ENCODE data around the gene ISLR2.
"Not testable (repeated sequence)": the region's sequence is repeated elsewhere in the genome, so short reads cannot be mapped to it uniquely, and the experiment has no call there.

ISLR2 gene

DNA sequence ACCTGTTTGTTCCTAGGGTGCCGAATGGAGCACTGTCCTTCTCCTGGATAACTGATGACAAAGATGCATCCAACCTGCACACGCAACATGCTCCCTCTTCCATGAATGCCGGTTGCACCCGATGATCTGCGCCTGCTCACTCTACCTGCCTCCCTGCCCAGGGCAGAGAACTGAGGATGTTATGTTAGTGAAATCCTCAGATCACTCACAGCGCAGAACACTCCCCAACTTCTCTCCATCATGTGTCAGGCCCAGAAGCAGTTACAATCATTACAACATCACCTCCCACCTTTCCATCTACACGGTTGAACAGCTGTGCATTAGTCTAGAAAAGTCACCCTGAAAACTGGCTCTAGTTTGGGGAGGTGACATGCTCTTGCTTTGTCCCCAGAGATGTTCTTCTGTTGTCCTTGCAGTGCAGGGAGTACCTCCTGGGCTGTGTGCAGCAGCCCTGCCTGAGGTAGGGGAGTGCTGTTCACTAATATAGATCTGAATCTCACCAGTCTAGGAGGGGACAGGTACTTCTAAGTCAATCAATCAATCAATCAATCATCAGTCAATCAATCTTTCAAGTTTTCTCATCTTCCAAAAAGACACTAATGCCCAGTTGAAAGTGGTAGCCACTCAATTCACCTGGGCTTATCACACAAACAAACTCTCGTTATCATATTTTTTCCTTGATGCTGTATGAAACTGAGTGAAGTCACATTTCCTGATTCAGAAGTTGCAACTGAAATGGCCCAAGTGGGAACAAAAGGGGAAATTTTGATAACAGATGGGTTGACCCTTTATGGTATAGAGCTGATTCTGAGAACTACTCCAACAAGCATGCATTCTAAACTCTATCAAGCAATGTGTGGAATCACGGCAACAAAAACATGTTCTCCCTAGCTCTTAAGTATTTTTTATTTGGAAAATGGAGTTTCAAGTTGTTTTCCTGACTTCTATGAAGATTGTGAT lies 27.8 kb downstream of the ISLR2 start:
- no peak for DNase-seq (ENCODE audit: low read depth)

DNA sequence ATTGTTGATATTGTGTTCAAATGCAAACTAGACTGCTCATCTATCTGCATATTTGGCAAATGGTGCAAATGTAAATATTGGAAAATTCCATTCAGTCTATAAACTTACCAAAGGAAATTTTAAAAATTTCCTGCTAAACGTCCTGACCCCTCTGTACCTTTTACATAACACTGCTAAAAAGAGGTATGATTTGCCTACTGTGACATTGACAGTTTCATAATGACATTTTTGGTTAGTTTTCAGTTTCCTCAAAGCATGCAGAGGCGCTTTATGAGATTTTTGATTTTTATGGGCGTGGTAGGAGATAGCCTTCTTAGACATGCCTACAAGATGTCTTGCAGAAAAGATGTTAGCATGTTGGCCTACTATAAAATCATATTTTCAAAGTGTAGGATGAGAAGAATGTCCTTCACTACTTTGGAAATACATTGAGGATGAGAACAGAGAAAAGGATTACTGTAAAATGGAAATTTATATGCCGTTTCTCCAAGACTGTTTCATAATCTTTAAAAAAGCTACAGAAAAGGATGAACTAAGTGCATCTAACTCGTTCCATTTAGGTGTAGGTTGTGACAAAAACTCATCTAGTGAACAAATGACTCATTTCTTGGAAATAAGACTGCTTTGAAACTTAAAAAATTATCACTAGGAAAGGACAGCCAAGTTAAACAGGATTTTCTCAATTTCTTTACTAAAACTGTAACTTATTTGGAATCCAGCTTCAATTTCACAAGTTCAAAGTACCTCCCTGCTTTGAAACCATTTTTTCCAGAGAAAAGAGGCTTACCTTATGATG lies 28.7 kb downstream of the ISLR2 start:
- no peak for DNase-seq (ENCODE audit: low read depth)

DNA sequence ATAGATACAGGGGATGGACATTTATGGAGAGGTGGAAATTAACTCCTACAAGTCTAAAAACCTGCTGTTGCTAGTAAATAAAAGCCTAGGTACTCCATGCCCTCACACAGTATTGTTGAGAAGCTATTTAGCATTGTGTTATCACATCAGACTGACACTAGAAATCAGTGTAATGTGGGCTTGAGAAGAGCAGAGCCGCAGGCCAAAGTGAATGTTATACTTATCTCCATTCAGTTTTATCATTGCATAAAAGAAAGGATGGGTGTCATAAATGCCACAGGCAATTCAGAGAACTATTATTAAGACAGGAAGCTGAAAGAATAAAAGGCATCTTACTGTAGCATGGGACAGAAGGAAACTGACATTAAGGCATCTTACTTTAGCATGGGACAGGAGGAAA lies 29.4 kb downstream of the ISLR2 start:
- DNase-seq (ENCODE audit: low read depth), result no peak

DNA sequence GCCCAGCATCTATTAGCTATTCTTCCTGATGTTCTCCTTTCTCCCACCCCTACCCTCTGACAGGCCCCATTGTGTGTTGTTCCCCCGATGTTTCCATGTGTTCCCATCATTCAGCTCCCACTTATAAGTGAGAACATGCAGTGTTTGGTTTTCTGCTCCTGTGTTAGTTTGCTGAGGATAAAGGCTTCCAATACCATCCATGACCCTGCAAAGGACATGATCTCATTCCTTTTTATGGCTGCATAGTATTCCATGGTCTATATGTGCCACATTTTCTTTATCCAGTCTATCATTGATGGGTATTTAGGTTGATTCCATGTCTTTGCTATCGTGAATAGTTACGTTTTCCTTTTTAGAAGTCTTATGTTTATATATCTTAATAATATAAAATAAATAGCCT lies 30.0 kb downstream of the ISLR2 start:
- not testable (repeated sequence) for DNase-seq (ENCODE audit: low read depth)

DNA sequence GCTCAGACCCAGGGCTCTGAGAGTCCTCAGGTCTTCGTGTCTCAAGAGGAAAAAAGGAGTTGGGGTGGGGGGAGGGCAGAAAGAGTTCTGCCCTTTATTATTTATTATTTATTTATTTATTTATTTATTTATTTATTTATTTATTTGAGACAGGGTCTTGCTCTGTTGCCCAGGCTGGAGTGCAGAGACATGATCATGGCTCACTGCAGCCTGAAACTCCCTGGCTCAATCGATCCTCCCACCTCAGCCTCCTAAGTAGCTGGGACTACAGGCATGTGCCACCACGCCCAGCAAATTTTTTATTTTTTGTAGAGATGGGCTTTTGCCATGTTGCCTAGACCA lies 31.8 kb downstream of the ISLR2 start:
- DNase-seq (ENCODE audit: low read depth), result not testable (repeated sequence)

DNA sequence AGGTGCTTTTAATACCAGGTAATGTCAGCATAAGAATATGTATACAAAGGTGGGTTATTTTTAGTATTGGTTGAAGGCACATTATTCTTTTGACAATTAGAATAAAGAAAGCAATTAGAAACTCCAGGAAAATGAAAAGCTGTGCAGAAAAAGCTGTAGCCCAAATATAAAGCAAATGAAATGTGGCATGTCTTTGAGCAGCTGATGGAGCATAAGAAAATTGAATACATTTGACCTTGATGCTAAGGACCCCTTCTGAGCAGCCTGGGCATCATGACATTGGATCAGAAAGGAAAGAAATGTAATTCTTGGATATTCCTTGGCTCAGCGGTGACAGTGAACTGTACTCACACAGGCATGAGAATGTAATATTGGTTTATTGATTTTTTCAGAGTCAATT lies 35.1 kb downstream of the ISLR2 start:
- no peak for DNase-seq (ENCODE audit: low read depth)

DNA sequence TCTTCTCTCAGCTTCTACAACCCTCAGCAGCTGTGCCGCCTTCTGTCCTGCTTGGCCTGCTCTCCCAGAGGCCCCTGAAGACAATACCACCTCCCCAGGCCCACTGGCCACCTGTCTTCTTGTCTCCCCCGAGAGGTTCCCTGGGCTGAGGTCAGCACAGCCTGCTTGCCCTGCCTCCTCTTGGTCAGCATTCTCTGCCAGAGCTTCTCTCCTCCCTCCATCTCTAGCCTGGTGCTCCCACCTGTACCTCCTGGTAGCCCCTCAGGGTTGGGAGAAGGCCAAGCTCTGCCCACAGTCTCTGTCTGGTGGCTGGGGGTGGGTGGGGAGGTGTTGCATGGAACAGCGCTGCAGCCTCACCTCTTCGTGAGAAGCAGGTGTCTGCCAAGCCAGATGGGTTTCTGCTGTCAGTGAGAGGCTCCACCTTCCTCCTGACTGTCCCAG lies 37.5 kb downstream of the ISLR2 start:
- no peak for DNase-seq (ENCODE audit: low read depth)

DNA sequence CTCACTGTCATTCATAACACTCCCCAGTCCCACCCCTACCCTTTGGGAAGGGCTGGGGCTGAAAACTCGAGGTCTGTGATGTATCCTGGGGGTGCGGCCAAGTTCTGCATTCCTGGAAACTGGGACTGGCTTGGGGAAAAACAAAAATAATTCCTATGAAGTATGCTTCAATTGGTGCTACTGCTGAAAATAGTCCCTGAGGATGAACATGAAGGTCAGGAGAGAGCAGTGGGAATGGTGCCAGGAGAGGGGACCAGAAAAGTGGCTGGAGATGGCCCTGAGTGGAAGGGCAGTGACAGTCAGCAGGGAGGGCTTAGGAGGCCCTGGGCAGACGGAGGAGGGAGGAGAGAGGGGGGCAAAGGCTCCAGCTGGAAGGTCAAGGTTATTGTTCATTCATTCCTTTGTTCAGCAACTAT lies 38.3 kb downstream of the ISLR2 start:
- no peak for DNase-seq (ENCODE audit: low read depth)

DNA sequence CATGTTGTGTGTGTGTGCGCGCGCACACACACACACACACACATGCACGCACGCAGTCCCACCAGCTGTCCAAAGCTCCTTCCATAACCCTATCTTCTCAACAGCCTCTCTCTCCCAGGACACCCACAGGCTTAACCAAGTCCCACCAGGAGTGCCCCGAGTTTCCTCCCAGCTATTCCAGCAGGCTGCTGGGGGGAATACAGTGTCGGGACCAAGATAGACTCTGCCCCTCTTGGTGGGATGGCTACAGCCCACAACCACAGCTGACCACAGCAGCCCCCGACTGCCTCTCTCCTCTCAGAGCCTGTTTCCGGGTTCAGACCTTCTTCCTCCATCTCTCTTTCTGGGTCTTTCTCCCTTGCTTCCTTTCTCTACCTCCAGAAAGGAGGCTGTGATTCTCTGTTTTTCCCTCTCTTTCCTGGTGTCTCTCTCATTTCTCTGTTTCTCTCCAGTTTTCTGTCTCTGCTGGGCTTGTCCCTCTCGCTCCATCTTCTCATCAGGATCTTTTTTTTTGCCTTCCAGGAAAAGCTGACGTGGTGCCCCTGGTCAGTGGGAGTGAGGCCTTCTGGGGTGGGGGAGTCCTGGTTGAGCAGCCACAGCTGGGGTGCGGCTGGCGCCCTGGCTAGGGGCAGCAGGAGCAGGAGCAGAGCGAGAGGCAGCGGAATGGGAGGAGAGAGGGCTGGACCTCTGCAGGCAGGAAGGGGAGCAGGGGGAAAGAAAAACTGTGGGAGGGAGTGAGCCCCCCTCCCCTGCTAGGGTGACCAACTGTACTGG lies 39.9 kb downstream of the ISLR2 start:
- DNase-seq (ENCODE audit: low read depth), result no peak

DNA sequence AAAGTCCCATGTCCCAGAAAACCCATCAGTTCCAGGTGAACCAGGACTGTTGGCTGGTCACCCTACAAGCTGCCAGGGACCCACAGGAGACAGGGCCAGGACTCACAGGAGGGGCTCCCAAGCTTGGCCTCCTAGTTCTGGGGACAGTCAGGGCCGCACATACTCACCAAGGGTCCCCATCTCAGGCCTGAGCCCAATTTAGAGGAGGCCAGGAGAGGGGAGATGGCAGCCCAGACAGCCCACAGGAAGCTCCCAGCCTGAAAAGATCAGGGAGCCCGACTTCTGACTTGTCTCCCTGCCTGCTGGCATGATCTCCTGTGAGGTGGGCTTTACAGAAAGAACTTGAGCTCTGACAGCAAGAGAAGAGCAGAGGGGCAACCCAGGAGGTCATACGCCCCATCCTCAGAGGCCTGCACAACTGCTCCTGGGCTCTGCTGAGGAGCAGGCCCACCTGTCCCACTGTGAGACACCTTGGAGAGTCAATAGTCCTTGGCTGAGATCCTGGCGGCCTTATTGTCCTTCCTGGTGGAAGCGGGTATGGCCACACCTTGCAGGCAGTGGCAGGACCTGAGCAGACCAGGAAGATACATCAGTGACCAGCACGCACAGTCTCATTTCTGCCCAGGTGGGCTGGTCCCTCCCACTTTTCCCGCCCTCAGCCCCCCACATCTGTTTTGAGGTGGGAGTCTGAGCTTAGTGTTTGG lies 40.6 kb downstream of the ISLR2 start:
- no peak for DNase-seq (ENCODE audit: low read depth)

DNA sequence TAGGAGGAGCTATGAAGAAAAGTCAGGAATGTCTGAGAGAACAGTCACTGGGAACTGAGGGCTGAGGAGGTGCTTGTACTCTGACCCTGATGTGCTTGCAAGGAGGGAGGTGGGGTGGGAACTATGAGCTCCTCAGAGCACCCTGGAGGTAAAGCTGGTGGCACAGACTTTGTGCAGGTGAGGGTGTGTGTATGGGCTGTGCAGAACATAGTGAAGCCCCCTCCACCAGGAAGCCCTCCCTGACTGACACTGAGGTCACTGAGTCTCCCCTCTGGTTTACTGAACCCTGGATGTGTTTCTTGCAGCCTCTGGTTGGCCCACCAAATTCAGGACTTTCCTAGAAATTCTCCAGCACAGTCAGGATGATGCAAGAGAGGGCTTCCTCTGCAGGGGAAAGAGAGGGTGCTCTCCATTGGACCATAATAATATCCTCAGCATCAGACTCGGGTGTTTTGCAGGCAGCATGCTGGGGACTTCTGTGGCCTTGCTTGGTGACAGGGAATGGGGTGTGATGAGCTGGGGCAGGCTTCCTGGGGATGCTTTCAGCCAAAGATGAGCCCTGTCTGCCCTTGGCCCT lies 41.7 kb downstream of the ISLR2 start:
- DNase-seq (ENCODE audit: low read depth), result no peak

DNA sequence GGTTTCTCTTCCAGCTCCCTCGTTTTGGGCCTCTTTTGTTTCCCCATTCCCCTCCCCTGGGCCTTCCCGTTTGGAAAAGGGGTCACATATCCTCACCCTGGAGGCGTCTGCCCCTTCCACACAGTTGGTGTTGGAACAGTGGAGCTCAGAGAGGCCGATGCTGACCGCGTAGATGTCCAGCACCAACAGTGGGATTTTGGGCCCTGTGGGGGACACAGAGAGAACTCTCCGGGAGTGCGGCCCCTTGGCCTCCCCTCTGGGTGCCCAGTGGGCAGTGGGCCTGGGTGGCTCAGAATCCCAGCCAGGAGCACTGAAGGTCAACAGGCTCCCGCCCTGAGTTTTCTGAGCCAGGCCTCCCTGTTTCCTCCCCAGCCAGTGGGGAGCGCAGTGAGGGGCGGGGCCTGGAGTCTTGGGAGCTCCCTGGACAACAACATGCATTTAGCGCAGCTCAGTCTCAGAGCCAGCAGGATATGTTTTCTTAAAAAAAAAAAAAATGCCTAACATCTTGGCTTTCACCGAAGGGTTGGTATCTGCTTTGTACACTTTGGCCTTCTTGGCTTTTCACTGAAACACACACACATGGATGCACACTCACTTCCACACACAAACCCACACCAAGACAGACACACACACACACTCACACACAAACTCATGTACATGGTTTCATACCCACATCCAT lies 42.5 kb downstream of the ISLR2 start:
- DNase-seq (ENCODE audit: low read depth), result no peak

DNA sequence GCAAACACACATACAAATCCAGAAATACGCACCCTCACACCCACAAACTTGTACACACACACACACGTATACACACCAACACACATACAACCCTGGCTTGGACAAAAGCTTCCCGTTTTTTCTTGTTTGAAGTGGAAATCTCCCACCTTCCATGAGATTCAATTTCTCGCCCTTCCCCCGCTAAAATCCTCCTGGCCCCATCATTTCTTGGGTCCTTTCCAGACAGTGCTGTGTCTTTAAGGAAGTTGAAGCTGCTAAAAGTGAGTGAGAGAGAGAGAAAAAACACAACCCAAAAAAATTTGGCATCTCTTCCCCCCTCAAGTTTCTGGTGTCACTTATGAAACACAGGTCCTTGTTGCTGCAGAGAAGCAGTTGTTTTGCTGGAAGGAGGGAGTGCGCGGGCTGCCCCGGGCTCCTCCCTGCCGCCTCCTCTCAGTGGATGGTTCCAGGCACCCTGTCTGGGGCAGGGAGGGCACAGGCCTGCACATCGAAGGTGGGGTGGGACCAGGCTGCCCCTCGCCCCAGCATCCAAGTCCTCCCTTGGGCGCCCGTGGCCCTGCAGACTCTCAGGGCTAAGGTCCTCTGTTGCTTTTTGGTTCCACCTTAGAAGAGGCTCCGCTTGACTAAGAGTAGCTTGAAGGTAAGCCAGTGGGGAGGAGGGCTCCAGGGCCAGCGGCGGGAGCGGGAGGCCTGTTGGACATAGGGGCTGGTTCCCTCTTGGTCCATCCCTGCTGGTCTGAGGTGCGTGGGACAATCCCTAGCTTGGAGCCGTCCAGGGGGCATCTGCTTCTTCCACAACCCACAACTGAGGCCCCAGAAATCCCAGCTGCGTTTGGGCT lies 43.2 kb downstream of the ISLR2 start, which contains the start of gene ISLR:
TSS of gene ISLR (plus strand) at position 331 of the 839 bp plus-strand sequence. CDS start 1,149 bp downstream, outside the sequence.
- DNase-seq (ENCODE audit: low read depth), result no peak

DNA sequence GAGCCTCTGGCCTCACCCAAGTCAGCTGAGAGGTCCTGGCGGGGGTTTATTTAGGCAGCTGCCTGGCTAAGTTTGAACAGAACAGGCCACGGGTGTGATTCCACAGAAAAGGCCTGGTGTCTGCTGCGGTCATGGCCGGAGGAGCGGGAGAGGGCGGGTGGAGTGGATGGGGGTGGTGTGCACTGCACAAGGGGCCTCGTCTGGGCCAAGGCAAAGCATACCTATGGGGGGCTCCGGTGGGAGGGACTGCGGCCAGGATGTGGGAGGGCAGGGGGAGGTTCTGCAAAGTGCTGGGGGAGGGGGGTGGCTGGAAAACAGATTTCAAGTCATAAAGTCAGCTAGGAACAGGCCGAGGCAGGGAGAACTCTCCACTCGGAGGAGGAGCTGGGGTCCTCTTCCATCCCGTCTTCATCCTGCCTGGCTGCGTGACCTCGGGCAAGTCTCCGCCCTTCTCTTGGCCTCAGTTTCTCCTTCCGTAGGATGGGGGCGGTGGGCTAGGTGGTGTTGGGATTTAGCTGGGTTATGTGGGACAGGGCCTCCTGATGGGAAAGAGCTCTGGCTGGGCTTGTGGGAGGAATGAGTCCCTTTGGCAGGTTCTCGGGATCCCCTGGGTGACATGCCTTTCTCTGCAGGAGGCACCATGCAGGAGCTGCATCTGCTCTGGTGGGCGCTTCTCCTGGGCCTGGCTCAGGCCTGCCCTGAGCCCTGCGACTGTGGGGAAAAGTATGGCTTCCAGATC lies 44.0 kb downstream of the ISLR2 start:
- no peak for DNase-seq (ENCODE audit: low read depth)

DNA sequence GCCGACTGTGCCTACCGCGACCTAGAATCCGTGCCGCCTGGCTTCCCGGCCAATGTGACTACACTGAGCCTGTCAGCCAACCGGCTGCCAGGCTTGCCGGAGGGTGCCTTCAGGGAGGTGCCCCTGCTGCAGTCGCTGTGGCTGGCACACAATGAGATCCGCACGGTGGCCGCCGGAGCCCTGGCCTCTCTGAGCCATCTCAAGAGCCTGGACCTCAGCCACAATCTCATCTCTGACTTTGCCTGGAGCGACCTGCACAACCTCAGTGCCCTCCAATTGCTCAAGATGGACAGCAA lies 44.5 kb downstream of the ISLR2 start:
- DNase-seq (ENCODE audit: low read depth), result no peak

DNA sequence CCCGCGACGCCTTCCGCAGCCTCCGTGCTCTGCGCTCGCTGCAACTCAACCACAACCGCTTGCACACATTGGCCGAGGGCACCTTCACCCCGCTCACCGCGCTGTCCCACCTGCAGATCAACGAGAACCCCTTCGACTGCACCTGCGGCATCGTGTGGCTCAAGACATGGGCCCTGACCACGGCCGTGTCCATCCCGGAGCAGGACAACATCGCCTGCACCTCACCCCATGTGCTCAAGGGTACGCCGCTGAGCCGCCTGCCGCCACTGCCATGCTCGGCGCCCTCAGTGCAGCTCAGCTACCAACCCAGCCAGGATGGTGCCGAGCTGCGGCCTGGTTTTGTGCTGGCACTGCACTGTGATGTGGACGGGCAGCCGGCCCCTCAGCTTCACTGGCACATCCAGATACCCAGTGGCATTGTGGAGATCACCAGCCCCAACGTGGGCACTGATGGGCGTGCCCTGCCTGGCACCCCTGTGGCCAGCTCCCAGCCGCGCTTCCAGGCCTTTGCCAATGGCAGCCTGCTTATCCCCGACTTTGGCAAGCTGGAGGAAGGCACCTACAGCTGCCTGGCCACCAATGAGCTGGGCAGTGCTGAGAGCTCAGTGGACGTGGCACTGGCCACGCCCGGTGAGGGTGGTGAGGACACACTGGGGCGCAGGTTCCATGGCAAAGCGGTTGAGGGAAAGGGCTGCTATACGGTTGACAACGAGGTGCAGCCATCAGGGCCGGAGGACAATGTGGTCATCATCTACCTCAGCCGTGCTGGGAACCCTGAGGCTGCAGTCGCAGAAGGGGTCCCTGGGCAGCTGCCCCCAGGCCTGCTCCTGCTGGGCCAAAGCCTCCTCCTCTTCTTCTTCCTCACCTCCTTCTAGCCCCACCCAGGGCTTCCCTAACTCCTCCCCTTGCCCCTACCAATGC lies 45.1 kb downstream of the ISLR2 start:
- no peak for DNase-seq (ENCODE audit: low read depth)

DNA sequence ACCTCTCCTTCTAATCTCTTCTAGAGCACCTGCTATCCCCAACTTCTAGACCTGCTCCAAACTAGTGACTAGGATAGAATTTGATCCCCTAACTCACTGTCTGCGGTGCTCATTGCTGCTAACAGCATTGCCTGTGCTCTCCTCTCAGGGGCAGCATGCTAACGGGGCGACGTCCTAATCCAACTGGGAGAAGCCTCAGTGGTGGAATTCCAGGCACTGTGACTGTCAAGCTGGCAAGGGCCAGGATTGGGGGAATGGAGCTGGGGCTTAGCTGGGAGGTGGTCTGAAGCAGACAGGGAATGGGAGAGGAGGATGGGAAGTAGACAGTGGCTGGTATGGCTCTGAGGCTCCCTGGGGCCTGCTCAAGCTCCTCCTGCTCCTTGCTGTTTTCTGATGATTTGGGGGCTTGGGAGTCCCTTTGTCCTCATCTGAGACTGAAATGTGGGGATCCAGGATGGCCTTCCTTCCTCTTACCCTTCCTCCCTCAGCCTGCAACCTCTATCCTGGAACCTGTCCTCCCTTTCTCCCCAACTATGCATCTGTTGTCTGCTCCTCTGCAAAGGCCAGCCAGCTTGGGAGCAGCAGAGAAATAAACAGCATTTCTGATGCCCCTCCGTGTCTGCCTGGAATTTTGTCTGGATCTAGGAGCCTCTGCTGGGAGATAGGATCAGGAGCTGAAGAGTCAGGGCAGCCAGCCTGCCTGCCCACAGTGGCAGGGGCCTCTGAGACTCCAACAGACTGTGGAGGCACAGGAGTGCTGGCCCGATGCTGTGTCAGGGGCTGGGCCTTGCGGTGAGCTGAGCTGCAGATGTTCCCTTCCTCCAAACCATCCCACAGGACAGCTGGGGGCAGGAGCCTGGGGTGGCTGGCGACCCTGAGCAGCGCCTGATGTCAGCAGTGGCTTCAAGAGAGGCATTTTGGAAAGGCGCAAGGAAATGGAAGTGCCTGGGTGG lies 46.2 kb downstream of the ISLR2 start:
- no peak for DNase-seq (ENCODE audit: low read depth)

All from stimulated activated CD8-positive, alpha-beta memory T cell treated with anti-CD3 and anti-CD28 coated beads, Interleukin-12 subunit alpha, Interleukin-12 subunit beta, amount 100 ng/mL, for 1 hour (primary cell).